Endothelial cell of coronary artery (primary cell): ENCODE data around the gene DOCK3. TPM values are rescaled to one million over a fixed set of nuclear protein-coding genes. Genes with fewer than 3 reads are reported as not detected.

Source experiments
- total RNA-seq: library from RNA; depleted of rRNA; stranded (reverse); fragments of >200 nt; gene quantifications from 2 replicates; pipeline ENCODE4 v1.2.3, GENCODE V29; 2014

DOCK3 gene, protein sequence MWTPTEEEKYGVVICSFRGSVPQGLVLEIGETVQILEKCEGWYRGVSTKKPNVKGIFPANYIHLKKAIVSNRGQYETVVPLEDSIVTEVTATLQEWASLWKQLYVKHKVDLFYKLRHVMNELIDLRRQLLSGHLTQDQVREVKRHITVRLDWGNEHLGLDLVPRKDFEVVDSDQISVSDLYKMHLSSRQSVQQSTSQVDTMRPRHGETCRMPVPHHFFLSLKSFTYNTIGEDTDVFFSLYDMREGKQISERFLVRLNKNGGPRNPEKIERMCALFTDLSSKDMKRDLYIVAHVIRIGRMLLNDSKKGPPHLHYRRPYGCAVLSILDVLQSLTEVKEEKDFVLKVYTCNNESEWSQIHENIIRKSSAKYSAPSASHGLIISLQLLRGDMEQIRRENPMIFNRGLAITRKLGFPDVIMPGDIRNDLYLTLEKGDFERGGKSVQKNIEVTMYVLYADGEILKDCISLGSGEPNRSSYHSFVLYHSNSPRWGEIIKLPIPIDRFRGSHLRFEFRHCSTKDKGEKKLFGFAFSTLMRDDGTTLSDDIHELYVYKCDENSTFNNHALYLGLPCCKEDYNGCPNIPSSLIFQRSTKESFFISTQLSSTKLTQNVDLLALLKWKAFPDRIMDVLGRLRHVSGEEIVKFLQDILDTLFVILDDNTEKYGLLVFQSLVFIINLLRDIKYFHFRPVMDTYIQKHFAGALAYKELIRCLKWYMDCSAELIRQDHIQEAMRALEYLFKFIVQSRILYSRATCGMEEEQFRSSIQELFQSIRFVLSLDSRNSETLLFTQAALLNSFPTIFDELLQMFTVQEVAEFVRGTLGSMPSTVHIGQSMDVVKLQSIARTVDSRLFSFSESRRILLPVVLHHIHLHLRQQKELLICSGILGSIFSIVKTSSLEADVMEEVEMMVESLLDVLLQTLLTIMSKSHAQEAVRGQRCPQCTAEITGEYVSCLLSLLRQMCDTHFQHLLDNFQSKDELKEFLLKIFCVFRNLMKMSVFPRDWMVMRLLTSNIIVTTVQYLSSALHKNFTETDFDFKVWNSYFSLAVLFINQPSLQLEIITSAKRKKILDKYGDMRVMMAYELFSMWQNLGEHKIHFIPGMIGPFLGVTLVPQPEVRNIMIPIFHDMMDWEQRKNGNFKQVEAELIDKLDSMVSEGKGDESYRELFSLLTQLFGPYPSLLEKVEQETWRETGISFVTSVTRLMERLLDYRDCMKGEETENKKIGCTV (N-terminal part only)
- total RNA-seq, result under 0.01 TPM in 2 replicates

GRCh38 chr3:50674349-50675178 is at the start of gene DOCK3:
TSS of gene DOCK3 (plus strand) at chr3:50674927. CDS start at chr3:50675264, 337 bp downstream.

GRCh38 chr3:51384726-51385473 is 710.2 kb downstream of the DOCK3 start, which contains the start of gene MANF:
TSS of gene MANF (plus strand) at chr3:51385291. CDS start at chr3:51385343, 52 bp downstream.

GRCh38 chr3:51391075-51391565 is 716.4 kb downstream of the DOCK3 start, which contains the start of gene RBM15B:
TSS of gene RBM15B (plus strand) at chr3:51391285. CDS start at chr3:51391400, 115 bp downstream.

Other genes starting within 250 kb of the DOCK3 start
- gene CACNA2D2, start 171.3 kb upstream of the DOCK3 start, total RNA-seq, result not detected in 2 replicates
- 2.2 and 4.8 TPM in 2 replicates for gene C3orf18, start 107.2 kb upstream of the DOCK3 start, total RNA-seq
- gene HEMK1, start 105.4 kb upstream of the DOCK3 start, total RNA-seq, result 9.5 and 12.6 TPM in 2 replicates
- gene CISH, start 63.2 kb upstream of the DOCK3 start, total RNA-seq, result 0.19 and 0.27 TPM in 2 replicates
- gene MAPKAPK3, start 57.8 kb upstream of the DOCK3 start, total RNA-seq, result 16.8 and 19.8 TPM in 2 replicates